HL-60 (cell line): ENCODE measurements around the gene USP6.

Experiments used
- CTCF ChIP-seq: IDR thresholded peaks from one replicate; pipeline ENCODE4 v1.5.1; 2011; ENCODE audit warnings: low read length, control low read depth, inconsistent platforms; ENCODE audit not compliant: insufficient read depth
- GABPA ChIP-seq: IDR thresholded peaks from 2 replicates; pipeline ENCODE4 v1.6.1; 2012; ENCODE audit warnings: low read depth
- POLR2AphosphoS5 ChIP-seq: IDR thresholded peaks from 2 replicates; pipeline ENCODE4 v1.6.1; 2012; ENCODE audit warnings: low read depth
- REST ChIP-seq: IDR thresholded peaks from 2 replicates; pipeline ENCODE4 v1.6.1; 2012; ENCODE audit warnings: low read depth; ENCODE audit not compliant: insufficient replicate concordance
- SPI1 ChIP-seq: IDR thresholded peaks from 2 replicates; pipeline ENCODE4 v1.6.1; 2012; ENCODE audit warnings: low read depth, mild to moderate bottlenecking, borderline replicate concordance

GRCh38 chr17:5139458-5139732, 23.6 kb downstream of the USP6 start:
- TF ChIP-seq CTCF (no peak), POLR2AphosphoS5 (no peak), GABPA (no peak), REST (no peak), SPI1 (no peak)
